HepG2 (cell line): ENCODE data around the gene PPRC1. TPM values are rescaled to one million over a fixed set of nuclear protein-coding genes. Genes with fewer than 3 reads are reported as not detected.

Experiments
- ATF7 ChIP-seq, 2 experiments: fragments of 450-650 bp in 1 of 2; sonication (generic) in 1 of 2; formaldehyde crosslinking in 1 of 2; IDR thresholded peaks; 2 replicates each; pipeline versions ENCODE4 v1.4.0 to v1.6.1; 2016 to 2020; ENCODE audit warnings: antibody characterized with exemption in 1 of 2, mild to moderate bottlenecking in 1 of 2, missing genetic modification reagents in 1 of 2
- FOXK2 ChIP-seq: fragments of 450-650 bp; IDR thresholded peaks from 2 replicates; pipeline ENCODE4 v1.6.1; 2016
- KAT8 ChIP-seq: IDR thresholded peaks from 2 replicates; pipeline ENCODE4 v1.6.1; 2016; ENCODE audit warnings: missing genetic modification reagents, missing compliant biosample characterization
- KDM4B ChIP-seq: sonication (generic); formaldehyde crosslinking; IDR thresholded peaks from 2 replicates; pipeline ENCODE4 v1.4.0; 2020; ENCODE audit warnings: missing genetic modification reagents
- NONO ChIP-seq, 2 experiments: fragments of 450-650 bp in 1 of 2; sonication (generic) in 1 of 2; formaldehyde crosslinking in 1 of 2; IDR thresholded peaks in 1 of 2; conservative IDR thresholded peaks in 1 of 2; 2 replicates each; pipeline versions ENCODE4 v1.6.1 to v1.8.0; 2017 to 2022; ENCODE audit warnings: mild to moderate bottlenecking in 1 of 2, missing genetic modification reagents in 1 of 2, moderate library complexity in 1 of 2
- PITX1 ChIP-seq: sonication (generic); formaldehyde crosslinking; IDR thresholded peaks from 2 replicates; pipeline ENCODE4 v1.5.1; 2020; ENCODE audit warnings: mild to moderate bottlenecking, missing genetic modification reagents
- RARA ChIP-seq: IDR thresholded peaks from 2 replicates; pipeline ENCODE4 v1.6.1; 2016; ENCODE audit warnings: missing genetic modification reagents, missing compliant biosample characterization
- SRF ChIP-seq: IDR thresholded peaks from 2 replicates; pipeline ENCODE4 v1.6.1; 2011; ENCODE audit warnings: mild to moderate bottlenecking, low read depth, low read length, moderate library complexity
- TBP ChIP-seq: sonication (generic); formaldehyde crosslinking; IDR thresholded peaks from 2 replicates; pipeline ENCODE4 v1.5.0; 2020; ENCODE audit warnings: missing genetic modification reagents
- ZBTB42 ChIP-seq: sonication (generic); formaldehyde crosslinking; IDR thresholded peaks from 2 replicates; pipeline ENCODE4 v1.5.0; 2020; ENCODE audit warnings: mild to moderate bottlenecking, missing genetic modification reagents
- ZNF232 ChIP-seq: sonication (generic); formaldehyde crosslinking; IDR thresholded peaks from 2 replicates; pipeline ENCODE4 v1.4.0; 2020; ENCODE audit warnings: missing genetic modification reagents, borderline replicate concordance
- ZNF7 ChIP-seq: IDR thresholded peaks from 2 replicates; pipeline ENCODE4 v1.6.1; 2016; ENCODE audit warnings: missing biosample characterization, missing genetic modification reagents
- polyA plus RNA-seq, 8 experiments: library from polyadenylated mRNA; depleted of rRNA in 3 of 8; stranded (reverse) in 7 of 8; unstranded in 1 of 8; fragments of >200 nt; fragmentation: Illumina TruSeq in 4 of 8; extraction: Trizol in 4 of 8; gene quantifications; 2 replicates each; pipeline versions ENCODE4 v1.2.1 to v1.2.3, GENCODE V29; 2011 to 2016; ENCODE audit warnings: low read depth in 4 of 8, missing spikeins in 1 of 8, mixed read lengths in 1 of 8; ENCODE audit not compliant: insufficient read depth in 1 of 8
- total RNA-seq, 5 experiments: library from RNA; depleted of rRNA; stranded (reverse); fragments of >200 nt; fragmentation: Illumina TruSeq; extraction: Trizol; gene quantifications; 2 replicates each; pipeline ENCODE4 v1.2.3, GENCODE V29; 2016; ENCODE audit warnings: low read depth in 1 of 5
- TF ChIP-seq, protein P1 (sequence below): sonication (generic); formaldehyde crosslinking; IDR thresholded peaks from 2 replicates; pipeline ENCODE4 v1.5.1; 2020; ENCODE audit warnings: mild to moderate bottlenecking, missing genetic modification reagents, borderline replicate concordance
- TF ChIP-seq, protein P2 (sequence below), 2 experiments: sonication (generic) in 1 of 2; formaldehyde crosslinking in 1 of 2; IDR thresholded peaks; 2 replicates each; pipeline versions ENCODE4 v1.4.0 to v1.6.1; 2016 to 2020; ENCODE audit warnings: borderline replicate concordance in 1 of 2, low read depth in 1 of 2, mild to moderate bottlenecking in 1 of 2, missing genetic modification reagents in 1 of 2
- TF ChIP-seq, protein P3 (sequence below): IDR thresholded peaks from 2 replicates; pipeline ENCODE4 v1.6.1; 2016; ENCODE audit warnings: control low read depth
- TF ChIP-seq, protein P4 (sequence below): IDR thresholded peaks from 2 replicates; pipeline ENCODE4 v1.6.1; 2016; ENCODE audit warnings: missing genetic modification reagents, missing compliant biosample characterization
- TF ChIP-seq, protein P5 (sequence below): IDR thresholded peaks from 2 replicates; pipeline ENCODE4 v1.6.1; 2016; ENCODE audit warnings: low read depth, borderline replicate concordance

Gene PPRC1
- total and polyA plus RNA-seq, 2 of the 13 experiments (the other 11 are each of a cell fraction or from before 2014, with no cell fraction given): 18.7 to 24.2 TPM

DNA sequence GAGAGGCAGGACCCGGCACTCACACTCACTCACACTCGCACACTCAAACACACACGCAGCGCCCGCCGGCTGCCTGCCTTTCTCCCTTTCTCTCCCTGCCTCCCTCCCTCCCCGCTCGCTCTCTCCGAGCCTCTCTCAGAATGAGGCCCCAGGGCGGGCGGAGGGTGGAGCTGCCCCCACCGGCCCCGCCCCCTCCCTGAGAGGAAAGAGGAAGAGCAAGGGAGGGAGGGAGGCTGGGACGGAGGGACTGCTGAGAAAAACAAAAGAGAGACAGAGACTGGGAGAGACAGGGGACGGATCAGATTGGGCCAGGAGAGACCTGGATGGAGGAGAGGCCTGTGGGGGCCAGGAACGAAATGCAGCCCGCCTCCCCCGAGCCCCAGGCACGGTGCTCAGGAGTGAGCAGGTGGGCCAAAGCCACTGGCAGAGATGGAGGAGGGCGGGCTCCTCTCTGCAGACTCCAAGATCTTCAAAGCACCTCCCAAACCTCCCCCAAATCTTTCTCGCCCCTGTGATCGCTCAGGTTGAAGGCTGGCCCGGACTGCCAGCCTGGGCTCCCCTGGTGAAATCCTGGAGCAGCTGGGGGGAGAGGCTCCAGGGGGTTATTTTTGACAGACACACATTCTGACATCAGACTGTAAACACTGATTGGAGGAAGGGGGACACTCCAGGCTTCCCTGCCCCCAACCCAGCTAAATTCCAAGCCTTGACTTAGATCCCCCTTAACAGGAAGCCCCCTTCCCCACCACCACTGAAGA lies 17.8 kb upstream of the PPRC1 start (continued):
- TF ChIP-seq NONO (IDR thresholded peaks at IDR 0.05): no peak
- 0 out of 2 replicates have a peak, but pooled peaks have one; percentile 41 for TF ChIP-seq NONO (CRISPR knock-in tag; conservative IDR thresholded peaks at IDR 0.05)
- TF ChIP-seq, protein P1, sequence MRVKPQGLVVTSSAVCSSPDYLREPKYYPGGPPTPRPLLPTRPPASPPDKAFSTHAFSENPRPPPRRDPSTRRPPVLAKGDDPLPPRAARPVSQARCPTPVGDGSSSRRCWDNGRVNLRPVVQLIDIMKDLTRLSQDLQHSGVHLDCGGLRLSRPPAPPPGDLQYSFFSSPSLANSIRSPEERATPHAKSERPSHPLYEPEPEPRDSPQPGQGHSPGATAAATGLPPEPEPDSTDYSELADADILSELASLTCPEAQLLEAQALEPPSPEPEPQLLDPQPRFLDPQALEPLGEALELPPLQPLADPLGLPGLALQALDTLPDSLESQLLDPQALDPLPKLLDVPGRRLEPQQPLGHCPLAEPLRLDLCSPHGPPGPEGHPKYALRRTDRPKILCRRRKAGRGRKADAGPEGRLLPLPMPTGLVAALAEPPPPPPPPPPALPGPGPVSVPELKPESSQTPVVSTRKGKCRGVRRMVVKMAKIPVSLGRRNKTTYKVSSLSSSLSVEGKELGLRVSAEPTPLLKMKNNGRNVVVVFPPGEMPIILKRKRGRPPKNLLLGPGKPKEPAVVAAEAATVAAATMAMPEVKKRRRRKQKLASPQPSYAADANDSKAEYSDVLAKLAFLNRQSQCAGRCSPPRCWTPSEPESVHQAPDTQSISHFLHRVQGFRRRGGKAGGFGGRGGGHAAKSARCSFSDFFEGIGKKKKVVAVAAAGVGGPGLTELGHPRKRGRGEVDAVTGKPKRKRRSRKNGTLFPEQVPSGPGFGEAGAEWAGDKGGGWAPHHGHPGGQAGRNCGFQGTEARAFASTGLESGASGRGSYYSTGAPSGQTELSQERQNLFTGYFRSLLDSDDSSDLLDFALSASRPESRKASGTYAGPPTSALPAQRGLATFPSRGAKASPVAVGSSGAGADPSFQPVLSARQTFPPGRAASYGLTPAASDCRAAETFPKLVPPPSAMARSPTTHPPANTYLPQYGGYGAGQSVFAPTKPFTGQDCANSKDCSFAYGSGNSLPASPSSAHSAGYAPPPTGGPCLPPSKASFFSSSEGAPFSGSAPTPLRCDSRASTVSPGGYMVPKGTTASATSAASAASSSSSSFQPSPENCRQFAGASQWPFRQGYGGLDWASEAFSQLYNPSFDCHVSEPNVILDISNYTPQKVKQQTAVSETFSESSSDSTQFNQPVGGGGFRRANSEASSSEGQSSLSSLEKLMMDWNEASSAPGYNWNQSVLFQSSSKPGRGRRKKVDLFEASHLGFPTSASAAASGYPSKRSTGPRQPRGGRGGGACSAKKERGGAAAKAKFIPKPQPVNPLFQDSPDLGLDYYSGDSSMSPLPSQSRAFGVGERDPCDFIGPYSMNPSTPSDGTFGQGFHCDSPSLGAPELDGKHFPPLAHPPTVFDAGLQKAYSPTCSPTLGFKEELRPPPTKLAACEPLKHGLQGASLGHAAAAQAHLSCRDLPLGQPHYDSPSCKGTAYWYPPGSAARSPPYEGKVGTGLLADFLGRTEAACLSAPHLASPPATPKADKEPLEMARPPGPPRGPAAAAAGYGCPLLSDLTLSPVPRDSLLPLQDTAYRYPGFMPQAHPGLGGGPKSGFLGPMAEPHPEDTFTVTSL (CRISPR knock-in tag): no peak
- TF ChIP-seq KDM4B (CRISPR knock-in tag): no peak; the same call in 1 of the 2 replicates
- TF ChIP-seq, protein P2, sequence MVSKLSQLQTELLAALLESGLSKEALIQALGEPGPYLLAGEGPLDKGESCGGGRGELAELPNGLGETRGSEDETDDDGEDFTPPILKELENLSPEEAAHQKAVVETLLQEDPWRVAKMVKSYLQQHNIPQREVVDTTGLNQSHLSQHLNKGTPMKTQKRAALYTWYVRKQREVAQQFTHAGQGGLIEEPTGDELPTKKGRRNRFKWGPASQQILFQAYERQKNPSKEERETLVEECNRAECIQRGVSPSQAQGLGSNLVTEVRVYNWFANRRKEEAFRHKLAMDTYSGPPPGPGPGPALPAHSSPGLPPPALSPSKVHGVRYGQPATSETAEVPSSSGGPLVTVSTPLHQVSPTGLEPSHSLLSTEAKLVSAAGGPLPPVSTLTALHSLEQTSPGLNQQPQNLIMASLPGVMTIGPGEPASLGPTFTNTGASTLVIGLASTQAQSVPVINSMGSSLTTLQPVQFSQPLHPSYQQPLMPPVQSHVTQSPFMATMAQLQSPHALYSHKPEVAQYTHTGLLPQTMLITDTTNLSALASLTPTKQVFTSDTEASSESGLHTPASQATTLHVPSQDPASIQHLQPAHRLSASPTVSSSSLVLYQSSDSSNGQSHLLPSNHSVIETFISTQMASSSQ (IDR thresholded peaks at IDR 0.05; ENCODE audit: low read depth): no peak
- TF ChIP-seq, protein P2 (CRISPR knock-in tag; IDR thresholded peaks at IDR 0.05; ENCODE audit: borderline replicate concordance): no peak
- TF ChIP-seq SRF: no peak
- peak; percentile 67 for TF ChIP-seq KAT8 (CRISPR knock-in tag)
- TF ChIP-seq ZNF7: peak; percentile 27; the same call in 1 of the 2 replicates
- TF ChIP-seq, protein P3, sequence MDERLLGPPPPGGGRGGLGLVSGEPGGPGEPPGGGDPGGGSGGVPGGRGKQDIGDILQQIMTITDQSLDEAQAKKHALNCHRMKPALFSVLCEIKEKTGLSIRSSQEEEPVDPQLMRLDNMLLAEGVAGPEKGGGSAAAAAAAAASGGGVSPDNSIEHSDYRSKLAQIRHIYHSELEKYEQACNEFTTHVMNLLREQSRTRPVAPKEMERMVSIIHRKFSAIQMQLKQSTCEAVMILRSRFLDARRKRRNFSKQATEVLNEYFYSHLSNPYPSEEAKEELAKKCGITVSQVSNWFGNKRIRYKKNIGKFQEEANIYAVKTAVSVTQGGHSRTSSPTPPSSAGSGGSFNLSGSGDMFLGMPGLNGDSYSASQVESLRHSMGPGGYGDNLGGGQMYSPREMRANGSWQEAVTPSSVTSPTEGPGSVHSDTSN: no peak
- TF ChIP-seq PITX1 (CRISPR knock-in tag): 0 out of 2 replicates have a peak, but pooled peaks have one; percentile 11
- no peak for TF ChIP-seq ZNF232
- TF ChIP-seq ATF7 (IDR thresholded peaks at IDR 0.05): no peak
- no peak for TF ChIP-seq ATF7 (CRISPR knock-in tag; IDR thresholded peaks at IDR 0.05)
- no peak for TF ChIP-seq ZBTB42 (CRISPR knock-in tag)
- TF ChIP-seq, protein P4, sequence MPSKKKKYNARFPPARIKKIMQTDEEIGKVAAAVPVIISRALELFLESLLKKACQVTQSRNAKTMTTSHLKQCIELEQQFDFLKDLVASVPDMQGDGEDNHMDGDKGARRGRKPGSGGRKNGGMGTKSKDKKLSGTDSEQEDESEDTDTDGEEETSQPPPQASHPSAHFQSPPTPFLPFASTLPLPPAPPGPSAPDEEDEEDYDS: peak; percentile 78
- TF ChIP-seq FOXK2: no peak
- 0 out of 2 replicates have a peak, but pooled peaks have one; percentile 20 for TF ChIP-seq RARA (CRISPR knock-in tag)
- TF ChIP-seq, protein P5, sequence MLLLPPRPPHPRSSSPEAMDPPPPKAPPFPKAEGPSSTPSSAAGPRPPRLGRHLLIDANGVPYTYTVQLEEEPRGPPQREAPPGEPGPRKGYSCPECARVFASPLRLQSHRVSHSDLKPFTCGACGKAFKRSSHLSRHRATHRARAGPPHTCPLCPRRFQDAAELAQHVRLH (CRISPR knock-in tag): 0 out of 2 replicates have a peak, but pooled peaks have one; percentile 20
- TF ChIP-seq TBP (CRISPR knock-in tag): no peak
